ENCODE measurements around the gene MRPL45. TPM values are rescaled to one million over a fixed set of nuclear protein-coding genes. Genes with fewer than 3 reads are reported as not detected.

MRPL45 gene
- total and polyA plus RNA-seq, 9 of the 15 experiments (the other 6 are each of a cell fraction or from before 2014, with no cell fraction given), result 48.4 to 228 (median 76.8) TPM

DNA sequence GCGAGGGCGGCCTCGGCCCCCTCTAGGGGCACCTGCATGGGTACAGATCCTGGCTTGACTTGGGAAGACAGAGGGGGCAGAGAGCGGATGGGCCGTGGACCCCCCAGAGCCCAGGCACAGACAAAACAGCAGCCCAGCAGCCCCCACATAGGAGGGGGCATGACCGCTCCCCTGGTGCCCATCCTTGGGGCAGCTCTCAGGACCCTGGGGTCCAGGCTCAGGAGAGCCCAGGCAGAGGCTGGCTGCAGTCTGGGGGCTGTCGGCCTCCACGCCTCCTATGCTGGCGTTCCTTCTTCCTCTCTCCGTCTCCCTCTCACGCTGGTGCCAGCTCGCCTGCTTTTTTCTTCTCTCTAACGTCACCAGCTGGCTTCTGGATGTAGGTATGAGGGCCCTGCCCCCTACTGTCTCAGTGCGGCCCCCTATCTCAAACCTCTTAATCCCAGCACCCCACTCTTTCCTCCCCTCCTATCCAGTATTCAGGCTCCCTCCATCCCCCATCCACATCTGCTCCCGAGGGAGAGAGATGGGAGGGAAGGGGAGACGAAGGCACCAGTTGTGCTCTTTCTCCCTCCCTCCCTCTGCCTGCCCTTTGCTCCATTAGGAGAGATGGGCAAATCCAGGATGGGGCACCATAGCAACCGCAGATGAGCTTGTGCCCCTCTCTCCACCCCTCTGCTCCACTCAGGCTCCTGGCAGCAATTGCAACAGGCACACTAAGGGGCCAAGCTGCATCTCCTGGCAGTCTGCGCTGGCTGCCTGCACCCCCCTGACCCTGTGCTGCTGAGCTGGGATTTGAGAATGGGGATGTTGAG is 46.8 kb downstream of the MRPL45 start, which contains the start of gene GPR179:
Gene GPR179, minus strand, starts transcription at position 349 of the 812 bp plus-strand sequence. Its CDS starts 167 bp downstream, at position 182.
- no peak within 1 kb of the TSS for H3K27ac ChIP-seq (ENCODE audit: extremely low read depth, low read depth, low read length)
- ChIA-PET POLR2A (interaction anchor here (0.6 to 1.4 kb wide), 5 partner anchors 9 to 28 kb away, joined by 3 to 4 read pairs (median 3); no protein-coding TSS in a partner anchor), CTCF (ENCODE audit: low intra/inter-chr PET ratio) (no interaction called here)
- peaks cover 10% of the 10 kb centered on the region for H4K20me1 ChIP-seq (replicated peaks; ENCODE audit: control insufficient read depth, insufficient read depth, low read length)
- in situ Hi-C loops (cut with MboI), result loop anchor here (10.0 kb wide), 1 partner anchor 131 kb away; no protein-coding TSS in a partner anchor
- intact Hi-C loops (cut with micrococcal nuclease), result no loop called here
- FAIRE-seq, result no peak
- no peaks in the 10 kb centered on the region for H3K79me2 ChIP-seq (ENCODE audit: control insufficient read depth, insufficient read depth, low read length)
- no peak for DNase-seq (ENCODE audit: extremely low read depth in 1 of 4, low spot score in 3 of 4)
- H3K4me1 ChIP-seq (replicated peaks in 1 of 2; ENCODE audit: control insufficient read depth in 2 of 2, insufficient read depth in 2 of 2, low read length in 2 of 2), result no peaks in the 10 kb centered on the region
- no TSS peak for BruUV-seq (replicated peaks)
- 1% methylated on average over 8 of the region's 18 CpGs for WGBS (ENCODE audit: insufficient coverage, low coverage, missing lambda C conversion rate)
- peaks cover 20 to 43% of the 10 kb centered on the region in 2 experiments; a peak in 4 of 5 replicates for H3K27me3 ChIP-seq (ENCODE audit: control insufficient read depth in 2 of 2, insufficient read depth in 2 of 2, low read length in 2 of 2)
- H3K9ac ChIP-seq (ENCODE audit: insufficient read depth in 1 of 2, low read depth in 2 of 2, low read length in 2 of 2), result no peak within 1 kb of the TSS
- no peak within 1 kb of the TSS for H2AFZ ChIP-seq (ENCODE audit: low read depth, low read length)
- no peak within 1 kb of the TSS for H3K4me2 ChIP-seq (ENCODE audit: insufficient read depth, low read length)
- H3K9me1 ChIP-seq (ENCODE audit: control insufficient read depth, insufficient read depth, low read length), result no peaks in the 10 kb centered on the region
- H3K36me3 ChIP-seq (ENCODE audit: control insufficient read depth, insufficient read depth, low read length), result no peaks in the 10 kb centered on the region
- ATAC-seq, result no peak
- no peak within 1 kb of the TSS for H3K4me3 ChIP-seq
- H3K9me3 ChIP-seq (replicated peaks; ENCODE audit: control insufficient read depth, insufficient read depth, low read depth, low read length), result no peaks in the 10 kb centered on the region
- TF ChIP-seq ZFX (CRISPR knock-in tag; IDR thresholded peaks at IDR 0.05), result no peak
- no peak for TF ChIP-seq XRCC4 (IDR thresholded peaks at IDR 0.05; ENCODE audit: extremely low read depth, insufficient read depth, insufficient read length)
- TF ChIP-seq, protein P1, sequence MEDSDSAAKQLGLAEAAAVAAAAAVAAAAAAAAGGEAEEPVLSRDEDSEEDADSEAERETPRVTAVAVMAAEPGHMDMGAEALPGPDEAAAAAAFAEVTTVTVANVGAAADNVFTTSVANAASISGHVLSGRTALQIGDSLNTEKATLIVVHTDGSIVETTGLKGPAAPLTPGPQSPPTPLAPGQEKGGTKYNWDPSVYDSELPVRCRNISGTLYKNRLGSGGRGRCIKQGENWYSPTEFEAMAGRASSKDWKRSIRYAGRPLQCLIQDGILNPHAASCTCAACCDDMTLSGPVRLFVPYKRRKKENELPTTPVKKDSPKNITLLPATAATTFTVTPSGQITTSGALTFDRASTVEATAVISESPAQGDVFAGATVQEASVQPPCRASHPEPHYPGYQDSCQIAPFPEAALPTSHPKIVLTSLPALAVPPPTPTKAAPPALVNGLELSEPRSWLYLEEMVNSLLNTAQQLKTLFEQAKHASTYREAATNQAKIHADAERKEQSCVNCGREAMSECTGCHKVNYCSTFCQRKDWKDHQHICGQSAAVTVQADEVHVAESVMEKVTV (CRISPR knock-in tag; IDR thresholded peaks at IDR 0.05), result no peak
- TF ChIP-seq SRSF7 (optimal IDR thresholded peaks at IDR 0.05; ENCODE audit: low read depth, low read length), result no peak
- no peak for TF ChIP-seq SAFB (IDR thresholded peaks at IDR 0.05; ENCODE audit: borderline replicate concordance, low read depth, low read length)
- TF ChIP-seq HNRNPH1 (optimal IDR thresholded peaks at IDR 0.05; ENCODE audit: low read depth, low read length), result no peak
- TF ChIP-seq POLR2AphosphoS2 (IDR thresholded peaks at IDR 0.05; ENCODE audit: low read length), result no peak
- no peak for TF ChIP-seq HCFC1 (IDR thresholded peaks at IDR 0.05; ENCODE audit: low read depth, low read length)
- TF ChIP-seq, protein P2, sequence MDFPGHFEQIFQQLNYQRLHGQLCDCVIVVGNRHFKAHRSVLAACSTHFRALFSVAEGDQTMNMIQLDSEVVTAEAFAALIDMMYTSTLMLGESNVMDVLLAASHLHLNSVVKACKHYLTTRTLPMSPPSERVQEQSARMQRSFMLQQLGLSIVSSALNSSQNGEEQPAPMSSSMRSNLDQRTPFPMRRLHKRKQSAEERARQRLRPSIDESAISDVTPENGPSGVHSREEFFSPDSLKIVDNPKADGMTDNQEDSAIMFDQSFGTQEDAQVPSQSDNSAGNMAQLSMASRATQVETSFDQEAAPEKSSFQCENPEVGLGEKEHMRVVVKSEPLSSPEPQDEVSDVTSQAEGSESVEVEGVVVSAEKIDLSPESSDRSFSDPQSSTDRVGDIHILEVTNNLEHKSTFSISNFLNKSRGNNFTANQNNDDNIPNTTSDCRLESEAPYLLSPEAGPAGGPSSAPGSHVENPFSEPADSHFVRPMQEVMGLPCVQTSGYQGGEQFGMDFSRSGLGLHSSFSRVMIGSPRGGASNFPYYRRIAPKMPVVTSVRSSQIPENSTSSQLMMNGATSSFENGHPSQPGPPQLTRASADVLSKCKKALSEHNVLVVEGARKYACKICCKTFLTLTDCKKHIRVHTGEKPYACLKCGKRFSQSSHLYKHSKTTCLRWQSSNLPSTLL (IDR thresholded peaks at IDR 0.05), result no peak
- no peak for TF ChIP-seq TBL1XR1 (IDR thresholded peaks at IDR 0.05; ENCODE audit: low read length in 2 of 2)
- no peak for TF ChIP-seq TFAM (CRISPR knock-in tag; conservative IDR thresholded peaks at IDR 0.05)
- TF ChIP-seq, protein P3, sequence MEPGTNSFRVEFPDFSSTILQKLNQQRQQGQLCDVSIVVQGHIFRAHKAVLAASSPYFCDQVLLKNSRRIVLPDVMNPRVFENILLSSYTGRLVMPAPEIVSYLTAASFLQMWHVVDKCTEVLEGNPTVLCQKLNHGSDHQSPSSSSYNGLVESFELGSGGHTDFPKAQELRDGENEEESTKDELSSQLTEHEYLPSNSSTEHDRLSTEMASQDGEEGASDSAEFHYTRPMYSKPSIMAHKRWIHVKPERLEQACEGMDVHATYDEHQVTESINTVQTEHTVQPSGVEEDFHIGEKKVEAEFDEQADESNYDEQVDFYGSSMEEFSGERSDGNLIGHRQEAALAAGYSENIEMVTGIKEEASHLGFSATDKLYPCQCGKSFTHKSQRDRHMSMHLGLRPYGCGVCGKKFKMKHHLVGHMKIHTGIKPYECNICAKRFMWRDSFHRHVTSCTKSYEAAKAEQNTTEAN (CRISPR knock-in tag; IDR thresholded peaks at IDR 0.05), result no peak
- TF ChIP-seq, protein P4, sequence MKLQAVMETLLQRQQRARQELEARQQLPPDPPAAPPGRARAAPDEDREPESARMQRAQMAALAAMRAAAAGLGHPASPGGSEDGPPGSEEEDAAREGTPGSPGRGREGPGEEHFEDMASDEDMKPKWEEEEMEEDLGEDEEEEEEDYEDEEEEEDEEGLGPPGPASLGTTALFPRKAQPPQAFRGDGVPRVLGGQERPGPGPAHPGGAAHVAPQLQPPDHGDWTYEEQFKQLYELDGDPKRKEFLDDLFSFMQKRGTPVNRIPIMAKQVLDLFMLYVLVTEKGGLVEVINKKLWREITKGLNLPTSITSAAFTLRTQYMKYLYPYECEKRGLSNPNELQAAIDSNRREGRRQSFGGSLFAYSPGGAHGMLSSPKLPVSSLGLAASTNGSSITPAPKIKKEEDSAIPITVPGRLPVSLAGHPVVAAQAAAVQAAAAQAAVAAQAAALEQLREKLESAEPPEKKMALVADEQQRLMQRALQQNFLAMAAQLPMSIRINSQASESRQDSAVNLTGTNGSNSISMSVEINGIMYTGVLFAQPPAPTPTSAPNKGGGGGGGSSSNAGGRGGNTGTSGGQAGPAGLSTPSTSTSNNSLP (IDR thresholded peaks at IDR 0.05; ENCODE audit: borderline replicate concordance, low read depth, low read length), result no peak
- no peak for TF ChIP-seq MCM5 (IDR thresholded peaks at IDR 0.05; ENCODE audit: low read depth)
- TF ChIP-seq SMARCE1 (IDR thresholded peaks at IDR 0.05), result no peak
- TF ChIP-seq CC2D1A (IDR thresholded peaks at IDR 0.05), result no peak

All from K562 (cell line).